Posterior cingulate gyrus (tissue), 11 donors: ENCODE results near the gene MRPL44.

Source experiments
- DNase-seq, 10 donors: peaks; one replicate each; pipeline versions ENCODE4 v3.0.0 to v3.0.0-alpha.2; 2020 to 2021; ENCODE audit warnings: mixed read lengths in 3 of 10
- intact Hi-C: fragments of 100-400 bp; cut with DNase I; formaldehyde crosslinking; loops from one replicate; pipeline ENCODE4 v1.15.1; 2023

Gene MRPL44

DNA sequence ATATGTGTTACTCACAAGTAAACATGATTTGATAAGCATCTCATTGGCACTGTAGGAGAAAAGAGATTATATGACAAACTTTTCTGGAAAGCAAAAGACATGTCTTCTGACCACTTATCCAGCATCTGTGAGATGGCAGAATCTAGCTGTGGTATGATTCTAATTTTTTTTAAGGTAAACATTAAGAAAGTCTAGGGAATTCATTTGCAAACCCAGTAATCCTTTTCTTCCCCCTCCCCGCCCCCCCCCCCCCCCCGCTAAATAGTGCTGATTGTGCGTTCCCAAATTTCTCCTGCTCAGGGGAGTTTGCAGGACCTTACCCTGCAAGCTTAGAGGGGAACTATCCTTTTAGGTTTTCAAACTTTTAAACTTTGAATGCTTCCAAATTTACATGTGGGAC, 12.1 kb downstream of the MRPL44 start:
- intact Hi-C loops, result no loop called here
- no peak for DNase-seq

DNA sequence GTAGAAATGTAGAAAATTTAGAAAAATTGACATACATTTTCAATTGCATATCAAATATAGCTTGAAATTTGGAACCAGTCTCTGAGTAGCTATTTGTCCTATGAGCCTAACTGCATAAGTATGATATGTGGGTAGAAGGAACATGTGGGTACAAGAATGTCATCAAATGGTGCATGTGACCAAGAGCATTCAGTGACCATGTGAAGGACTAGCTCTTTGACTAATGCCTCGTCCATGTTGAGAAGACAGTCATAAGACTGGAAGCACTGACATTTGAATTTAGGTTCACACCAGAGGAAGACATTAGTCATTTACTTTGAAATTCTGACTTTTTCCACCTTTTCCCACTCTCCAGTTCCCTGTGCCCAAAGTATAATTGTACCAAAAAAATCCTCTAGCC, 12.6 kb downstream of the MRPL44 start:
- intact Hi-C loops, result loop anchor here (1.0 to 10.0 kb wide), 3 partner anchors 314 to 807 kb away; no protein-coding TSS in a partner anchor

DNA sequence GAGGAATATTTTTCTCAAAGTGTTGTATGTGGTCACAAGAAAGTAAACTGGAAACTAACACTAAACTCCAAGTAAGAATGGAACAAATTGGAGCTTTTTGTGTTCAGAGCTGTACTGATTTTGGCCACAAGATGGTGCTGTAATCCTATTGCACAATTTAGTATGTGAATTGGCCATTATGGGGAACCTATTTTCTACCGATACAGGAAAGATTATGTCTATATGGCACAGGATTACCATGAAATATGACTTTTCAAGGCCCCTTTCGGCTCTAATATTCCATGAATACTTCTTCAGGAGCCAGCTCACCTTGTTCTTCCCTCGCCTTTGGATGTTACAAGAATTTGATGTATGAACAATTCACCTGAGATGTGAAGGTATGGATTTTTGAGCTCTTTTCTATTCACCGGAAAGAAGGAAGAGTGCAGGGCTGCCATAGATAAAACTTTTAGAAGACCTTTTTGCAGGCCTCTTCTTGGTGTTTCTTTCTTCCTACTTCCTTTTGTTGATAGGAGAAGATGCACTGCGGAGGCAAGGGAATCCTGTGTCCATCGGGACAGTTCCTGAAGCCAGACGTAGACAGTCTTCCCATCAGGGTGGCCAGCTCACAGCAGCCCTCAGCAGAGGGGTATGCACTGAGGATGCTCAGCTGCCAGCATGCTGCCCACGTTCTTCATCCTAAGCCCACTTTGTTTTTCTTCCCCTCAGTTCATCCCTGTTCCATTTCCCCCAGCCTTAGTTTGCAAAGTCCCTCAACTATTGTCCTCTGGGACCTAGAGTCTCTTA, 13.3 kb downstream of the MRPL44 start:
- intact Hi-C loops, result loop anchor here (1.0 to 10.0 kb wide), 3 partner anchors 314 to 807 kb away; no protein-coding TSS in a partner anchor
- peak in 3 of 10 donors; percentile 21 to 47 (median 29) for DNase-seq

More for the DNA sequence above, 12.6 kb downstream of the MRPL44 start:
- DNase-seq, result no peak

DNA sequence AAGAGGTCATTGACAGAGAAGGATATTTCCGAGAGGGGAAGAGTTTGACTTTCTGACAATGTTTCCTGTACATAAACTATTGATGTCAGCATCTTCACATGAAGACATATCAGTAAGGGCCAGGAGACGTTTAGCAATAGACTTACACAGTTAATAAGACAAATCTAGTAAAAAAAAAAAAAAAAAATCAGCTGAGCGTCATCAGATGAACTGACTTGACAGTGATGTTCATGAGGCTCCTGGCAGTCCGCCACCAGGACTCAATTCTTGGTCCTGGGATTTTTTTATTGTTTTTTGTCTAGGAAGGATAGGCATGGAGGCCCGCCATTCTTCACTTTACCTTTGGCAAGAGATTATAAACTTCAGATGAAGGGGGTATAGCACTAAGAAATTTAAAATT, 14.5 kb downstream of the MRPL44 start:
- intact Hi-C loops, result loop anchor here (5.0 to 10.0 kb wide), 2 partner anchors 673 to 806 kb away; no protein-coding TSS in a partner anchor
- no peak for DNase-seq

DNA sequence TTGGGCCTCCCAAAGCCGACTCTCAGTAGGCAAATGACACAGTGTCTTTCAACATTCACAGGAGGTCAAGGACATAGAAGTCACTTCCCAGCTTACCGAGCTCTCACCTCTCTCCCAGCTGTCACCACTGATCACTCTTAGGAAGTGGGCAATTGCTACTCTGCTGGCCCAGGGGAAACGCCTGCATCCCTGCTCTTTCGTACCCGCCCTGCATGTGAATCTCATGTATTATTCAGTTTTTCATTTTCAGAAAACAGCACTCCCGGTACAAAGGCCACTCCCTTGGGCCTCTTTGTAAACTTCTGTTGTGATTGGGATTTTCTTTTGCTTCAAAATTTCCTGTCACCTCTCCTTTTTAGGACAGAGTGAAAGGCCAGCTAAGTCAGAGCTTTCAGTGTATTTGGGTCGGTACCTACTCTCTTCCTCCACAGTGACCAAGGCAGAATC, 15.4 kb downstream of the MRPL44 start:
- intact Hi-C loops, result loop anchor here (5.0 to 10.0 kb wide), 2 partner anchors 672 to 805 kb away; no protein-coding TSS in a partner anchor
- no peak for DNase-seq

DNA sequence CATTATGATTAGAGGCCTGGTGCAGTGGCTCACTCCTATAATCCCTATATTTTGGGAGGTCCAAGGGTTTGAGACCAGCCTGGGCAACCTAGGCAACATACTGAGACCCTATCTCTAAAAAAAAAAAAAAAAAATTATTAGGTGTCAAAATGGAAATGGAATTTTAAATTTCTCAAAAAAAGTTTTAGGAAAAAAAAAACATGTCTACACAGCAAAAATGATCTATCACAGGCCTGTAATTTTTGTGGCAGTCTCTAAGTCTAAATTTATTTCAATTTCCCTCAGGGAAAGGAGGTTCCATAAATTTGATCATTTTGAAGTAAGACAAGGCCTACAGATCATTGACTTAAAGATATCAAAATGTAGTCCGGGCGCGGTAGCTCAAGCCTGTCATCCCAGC, 16.3 kb downstream of the MRPL44 start:
- intact Hi-C loops, result loop anchor here (5.0 to 10.0 kb wide), 2 partner anchors 671 to 804 kb away; no protein-coding TSS in a partner anchor
- no peak for DNase-seq

DNA sequence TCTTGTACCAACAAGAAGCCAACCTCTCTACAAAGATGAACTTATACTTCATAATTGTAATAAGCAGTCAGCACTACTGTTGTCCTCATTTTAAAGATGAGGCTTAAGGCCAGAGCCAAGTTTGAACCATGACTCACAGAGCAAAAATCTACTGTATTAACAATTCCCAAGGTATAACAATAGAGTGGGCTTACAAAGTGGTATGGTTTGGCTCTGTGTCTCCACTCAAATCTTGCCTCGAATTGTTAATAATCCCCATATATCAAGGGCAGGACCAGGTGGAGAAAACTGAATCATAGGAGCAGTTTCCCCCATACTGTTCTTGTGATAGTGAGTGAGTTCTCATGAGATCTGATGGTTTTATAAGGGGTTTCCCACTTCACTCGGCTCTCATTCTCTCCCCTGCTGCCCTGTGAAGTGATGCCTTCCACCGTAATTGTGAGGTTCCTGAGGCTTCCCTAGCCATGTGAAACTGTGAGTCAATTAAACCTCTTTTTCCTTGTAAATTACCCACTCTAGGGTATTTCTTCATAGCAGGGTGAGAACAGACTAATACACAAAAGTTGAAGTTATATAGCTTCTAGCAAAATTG, 19.5 kb downstream of the MRPL44 start:
- intact Hi-C loops, result loop anchor here (10.0 kb wide), 1 partner anchor 668 kb away; no protein-coding TSS in a partner anchor
- no peak for DNase-seq

DNA sequence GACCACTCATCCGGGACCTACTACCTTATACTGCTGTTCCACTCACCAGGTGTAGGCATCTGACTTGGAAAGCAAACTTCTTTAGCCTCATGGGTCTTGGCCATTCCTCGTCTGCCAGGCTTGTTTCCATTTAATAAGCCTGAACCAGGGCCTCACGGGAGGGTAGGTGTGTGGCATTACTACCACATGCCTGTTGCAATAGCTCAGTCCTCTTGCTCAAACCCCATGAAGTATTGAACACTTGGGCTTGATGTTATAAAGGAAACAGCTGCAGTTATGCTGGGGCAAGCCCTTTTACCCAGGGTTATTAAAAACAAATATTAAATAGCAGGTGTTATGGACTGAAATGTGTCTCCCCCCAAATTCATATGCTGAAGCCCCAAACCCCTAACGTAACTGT, 21.2 kb downstream of the MRPL44 start:
- no peak for DNase-seq
- intact Hi-C loops, result loop anchor here (10.0 kb wide), 1 partner anchor 666 kb away; no protein-coding TSS in a partner anchor

DNA sequence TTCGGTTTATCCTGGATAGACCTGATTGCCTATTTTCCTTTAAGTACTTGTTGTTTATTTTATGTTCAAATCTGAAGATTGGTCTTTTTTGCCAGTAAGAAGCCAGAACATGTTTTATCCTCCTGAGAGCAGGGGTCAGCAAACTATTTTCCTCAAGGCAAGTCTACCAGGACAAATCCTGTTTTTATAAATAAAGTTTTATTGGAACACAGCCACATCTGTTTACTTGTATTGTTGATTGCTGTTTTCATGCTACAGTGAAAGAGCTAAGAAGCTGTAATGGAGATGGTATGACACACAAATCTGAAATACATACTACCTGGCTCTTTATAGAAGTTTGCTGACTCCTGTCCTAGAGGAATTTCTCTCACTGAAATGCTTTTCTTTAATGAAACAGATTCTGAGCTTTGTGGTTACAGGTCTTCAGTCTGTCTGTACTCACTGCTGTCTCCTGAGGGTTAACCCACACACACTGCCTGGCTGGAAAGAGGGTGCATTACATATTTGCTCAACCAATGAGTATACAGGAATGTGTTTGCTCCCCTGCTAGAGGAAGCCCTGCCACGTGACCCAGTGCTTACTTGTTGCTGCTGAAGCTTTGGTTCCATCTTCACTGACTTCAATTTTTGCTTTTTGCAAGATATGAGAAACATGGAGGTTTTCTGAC, 22.6 kb downstream of the MRPL44 start:
- intact Hi-C loops, result loop anchor here (10.0 kb wide), 1 partner anchor 665 kb away; no protein-coding TSS in a partner anchor

DNA sequence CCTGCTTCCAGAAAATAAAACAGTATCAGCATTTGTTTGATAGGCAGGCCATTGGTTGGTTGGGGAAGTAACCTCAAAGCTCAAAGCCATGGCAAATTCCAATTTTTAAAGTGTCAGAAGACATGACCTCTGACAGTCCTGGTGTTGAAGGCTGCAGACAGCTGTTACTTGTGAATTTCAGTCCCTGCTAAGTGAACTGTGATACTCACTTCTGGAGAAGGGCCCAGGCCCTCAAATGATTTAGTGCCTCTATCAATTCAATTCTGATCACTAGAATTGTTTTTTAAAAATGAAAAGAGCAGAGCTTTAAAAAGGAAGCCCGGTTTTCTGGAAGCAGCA, 23.1 kb downstream of the MRPL44 start:
- intact Hi-C loops, result no loop called here
- DNase-seq, result no peak

More for the DNA sequence above, 22.6 kb downstream of the MRPL44 start:
- DNase-seq, result no peak

DNA sequence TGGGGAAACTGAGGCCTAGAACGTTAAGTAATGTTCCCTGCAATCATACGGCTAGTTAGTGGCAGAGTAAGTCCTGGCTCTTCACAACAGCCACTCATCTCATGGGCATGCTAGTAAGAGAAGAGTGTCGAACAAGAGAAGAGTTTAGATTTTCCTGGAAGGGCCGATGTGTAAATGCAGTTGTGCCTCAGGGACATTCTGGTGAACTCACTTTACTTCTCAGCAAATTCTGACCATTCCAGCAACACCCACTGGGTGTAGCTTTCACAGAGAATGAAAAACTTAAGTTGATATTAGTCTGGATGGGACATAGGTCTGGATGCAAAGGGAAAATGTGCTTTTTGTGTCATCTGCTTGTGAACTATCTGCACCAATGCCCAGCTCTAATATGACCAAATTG, 23.5 kb downstream of the MRPL44 start:
- intact Hi-C loops, result no loop called here
- no peak for DNase-seq

DNA sequence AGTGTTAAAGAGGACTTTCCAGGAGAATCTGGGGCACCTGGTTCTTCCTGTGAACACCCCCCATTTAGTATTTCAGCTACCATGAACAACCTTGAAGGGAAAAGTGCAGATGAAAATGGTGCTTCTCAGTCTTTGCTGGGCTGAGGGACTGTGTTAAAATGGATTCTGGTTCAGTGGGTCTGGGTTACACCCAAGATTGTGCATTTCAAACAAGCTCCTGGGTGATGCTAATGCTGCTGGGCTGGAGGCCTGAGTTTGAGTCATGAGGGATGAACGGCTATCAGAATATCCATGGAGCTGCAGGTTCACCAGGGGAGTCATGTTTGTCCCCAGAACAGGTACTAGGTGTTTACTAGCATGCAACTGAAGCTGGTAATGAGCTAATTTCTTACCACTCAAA, 24.0 kb downstream of the MRPL44 start:
- intact Hi-C loops, result no loop called here
- no peak for DNase-seq

DNA sequence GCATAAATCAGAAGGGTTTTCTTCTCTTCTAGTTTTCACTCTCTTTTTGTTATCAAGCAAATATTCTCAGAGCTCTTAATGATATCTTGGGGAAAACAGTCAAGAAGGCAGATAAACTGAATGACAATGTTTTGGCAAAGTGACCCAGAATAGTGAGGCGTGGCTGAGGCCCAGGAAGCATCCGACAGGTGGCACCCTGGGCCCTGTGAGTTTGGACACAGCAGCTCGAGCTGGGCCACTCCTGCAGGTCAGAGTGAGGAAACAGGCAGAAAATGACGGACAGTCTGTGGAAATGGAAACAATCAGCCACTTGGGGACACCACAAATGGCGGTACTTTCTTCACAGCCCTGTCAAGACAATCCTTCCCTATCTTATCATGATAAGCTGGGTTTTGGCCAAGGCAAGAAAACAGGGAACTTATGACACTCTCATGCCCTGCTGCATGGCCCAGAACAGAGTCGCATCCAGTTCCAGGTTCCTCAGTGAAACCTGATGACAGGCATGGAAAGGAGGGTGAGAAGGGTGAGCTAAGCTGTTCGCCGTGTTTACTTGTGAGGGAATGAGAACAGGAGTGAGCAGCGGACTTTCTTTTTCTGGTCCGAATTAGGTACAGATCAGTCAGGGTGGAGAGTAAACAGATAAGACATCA, 32.1 kb downstream of the MRPL44 start:
- no peak for DNase-seq
- intact Hi-C loops, result no loop called here

DNA sequence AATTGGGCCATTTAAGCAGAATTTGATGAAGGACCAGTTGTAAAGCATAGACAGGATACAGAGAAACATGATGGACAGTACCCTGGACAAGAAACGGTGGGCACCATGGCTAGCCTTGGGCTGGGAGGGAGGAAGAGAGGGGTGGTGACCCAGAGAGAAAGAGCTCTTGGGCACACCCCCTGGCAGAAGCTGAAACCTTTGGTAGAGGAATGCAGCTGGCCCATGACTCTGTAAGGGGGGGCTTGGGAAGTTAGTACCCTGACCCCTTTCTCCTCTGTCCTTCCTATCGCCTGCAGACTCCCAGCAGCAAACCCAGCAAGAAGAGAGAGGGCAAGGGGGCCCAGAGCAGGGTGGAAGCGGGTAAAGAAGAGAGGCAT, 32.6 kb downstream of the MRPL44 start:
- no peak for DNase-seq
- intact Hi-C loops, result no loop called here

DNA sequence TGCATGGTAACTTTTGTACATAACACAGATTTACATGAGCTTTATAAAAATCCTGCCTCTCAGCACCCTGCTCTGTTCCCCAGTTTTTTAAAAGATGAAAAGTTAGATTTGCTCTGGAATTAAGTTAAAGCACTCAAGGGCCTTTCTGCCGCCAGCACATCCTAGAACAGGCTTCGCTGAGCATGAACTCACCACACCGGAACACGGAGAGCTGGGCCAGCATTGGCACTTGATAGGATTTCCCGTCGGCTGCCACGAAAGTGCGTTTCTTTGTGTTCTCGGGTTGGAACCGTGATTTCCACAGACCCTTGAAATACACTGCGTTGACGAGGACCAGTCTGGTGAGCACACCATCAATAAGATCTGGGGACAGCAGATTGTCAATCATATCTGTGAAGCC, 34.3 kb downstream of the MRPL44 start:
- intact Hi-C loops, result no loop called here
- no peak for DNase-seq

DNA sequence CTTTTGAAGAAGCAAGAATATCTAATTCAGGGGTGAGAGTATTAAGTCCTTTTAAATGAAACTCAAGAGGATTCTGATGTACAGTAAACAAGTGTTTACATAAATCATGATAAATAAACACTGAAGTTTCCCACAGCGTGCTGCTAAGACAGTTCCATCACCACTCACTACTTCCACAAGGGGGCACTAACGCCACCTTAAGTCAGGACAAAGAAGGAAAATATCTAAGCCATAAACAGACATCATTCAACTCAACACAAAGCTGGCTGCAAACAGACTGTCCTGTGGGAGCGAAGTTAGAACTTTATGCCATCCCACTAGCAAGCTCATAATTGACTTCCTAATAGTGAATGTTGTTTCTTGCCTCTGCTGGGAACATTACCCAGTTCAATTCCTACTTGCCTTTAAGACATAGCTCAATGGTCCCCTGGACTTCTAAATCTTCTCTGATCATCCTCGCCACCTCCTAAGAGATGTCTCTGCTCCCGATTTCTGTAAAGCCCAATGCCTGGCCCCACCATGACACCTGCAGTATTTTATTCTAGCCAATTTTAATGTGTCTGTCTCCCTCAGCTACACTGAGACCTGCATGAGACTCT, 36.5 kb downstream of the MRPL44 start:
- peak in 5 of 10 donors; percentile 33 to 69 (median 62) for DNase-seq
- intact Hi-C loops, result loop anchor here (1.0 kb wide), 1 partner anchor 291 kb away; no protein-coding TSS in a partner anchor

DNA sequence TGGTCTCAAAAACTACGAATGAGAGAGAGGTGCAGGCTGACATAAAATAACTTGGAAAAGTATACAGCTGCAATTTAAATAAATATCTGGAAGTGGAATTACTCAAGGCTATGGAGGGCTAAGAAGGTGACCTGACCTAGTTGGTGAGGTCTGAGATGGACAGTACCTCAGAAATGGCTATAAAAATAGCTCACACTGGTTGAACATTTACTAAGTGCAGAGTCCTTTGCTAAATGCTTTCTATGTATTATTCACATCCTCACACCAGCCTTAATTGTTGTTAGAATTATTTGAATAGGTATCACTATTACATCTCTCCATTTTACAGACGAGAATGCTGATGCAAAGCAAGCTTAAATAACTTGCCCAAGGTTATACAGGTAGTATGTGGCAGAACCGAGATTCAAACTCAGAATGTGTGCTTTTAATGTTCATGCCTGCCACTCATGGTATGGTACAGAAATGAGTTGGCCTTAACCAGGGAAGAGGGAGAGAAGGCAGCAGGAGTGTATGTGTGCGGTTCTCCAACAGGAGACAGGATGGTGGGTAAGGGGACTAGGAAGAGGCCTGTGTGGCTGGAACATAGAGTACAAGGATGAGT, 37.4 kb downstream of the MRPL44 start:
- intact Hi-C loops, result loop anchor here (5.0 kb wide), 1 partner anchor 43 kb away; the partner anchor contains the start of gene SERPINE2

DNA sequence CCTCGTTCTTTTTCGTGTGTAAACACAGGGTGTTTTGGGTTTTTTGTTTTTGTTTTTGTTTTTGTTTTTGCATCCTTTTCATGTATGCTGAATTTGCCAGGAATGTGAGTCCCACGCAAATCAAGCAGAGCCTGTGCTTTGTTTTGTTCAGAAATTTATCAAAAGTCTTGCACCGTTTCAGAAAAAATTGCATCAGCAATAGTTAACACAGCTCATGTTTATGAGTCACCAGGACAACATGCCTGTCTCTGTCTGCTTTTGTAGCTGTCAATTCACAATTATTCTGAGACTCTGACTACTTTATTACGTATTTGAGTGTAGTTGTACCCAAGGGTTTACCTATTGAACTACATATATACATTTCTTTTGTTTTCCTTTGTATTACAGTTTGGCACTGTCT, 38.3 kb downstream of the MRPL44 start:
- DNase-seq, result no peak
- intact Hi-C loops, result loop anchor here (5.0 kb wide), 1 partner anchor 42 kb away; the partner anchor contains the start of gene SERPINE2

More for the DNA sequence above, 37.4 kb downstream of the MRPL44 start:
- DNase-seq, result no peak

DNA sequence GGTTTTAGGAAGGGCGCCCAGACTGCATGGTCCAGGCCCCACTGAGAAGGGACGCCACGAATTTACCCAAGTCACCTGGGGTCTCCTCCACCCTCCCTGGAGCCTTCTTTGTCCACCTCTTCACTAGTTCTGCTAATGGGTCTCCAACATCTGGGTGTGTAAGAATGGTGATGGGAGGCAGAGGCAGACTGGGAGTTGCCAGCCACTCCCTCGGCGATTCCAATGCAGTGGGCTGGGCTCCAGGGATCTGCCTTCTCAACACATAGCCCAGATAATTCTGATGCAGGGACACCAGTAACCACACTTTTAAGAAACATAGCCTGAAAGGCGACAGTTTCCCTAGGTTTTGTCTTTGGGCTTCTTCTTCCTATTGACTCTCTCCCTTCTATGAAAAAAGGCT, 39.1 kb downstream of the MRPL44 start:
- intact Hi-C loops, result loop anchor here (5.0 kb wide), 1 partner anchor 41 kb away; the partner anchor contains the start of gene SERPINE2

More for the DNA sequence above, 39.1 kb downstream of the MRPL44 start:
- no peak for DNase-seq
